ENCODE measurements around the gene KYAT1.

Gene KYAT1

DNA sequence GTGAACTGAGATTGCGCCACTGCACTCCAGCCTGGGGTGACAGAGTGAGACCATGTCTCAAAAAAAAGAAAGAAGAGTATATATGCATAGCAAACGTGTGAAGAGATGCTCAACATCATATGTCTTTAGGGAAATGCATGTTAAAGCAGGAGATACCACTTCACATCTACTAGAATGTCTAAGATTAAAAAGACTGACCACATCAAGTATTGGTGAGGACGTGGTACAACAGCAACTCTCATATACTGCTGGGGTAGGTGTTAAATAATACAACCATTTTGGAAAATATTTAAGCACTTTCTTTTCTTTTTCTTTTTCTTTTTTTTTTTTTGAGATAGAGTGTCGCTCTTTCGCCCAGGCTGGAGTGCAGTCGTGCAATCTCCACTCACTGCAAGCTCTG, 96.3 kb downstream of the KYAT1 start:
- Mint-ChIP-seq H3K27ac (ENCODE audit: low read depth) (no peak overlapping the region), H3K4me3 (no peak overlapping the region), H3K36me3 (ENCODE audit: insufficient read depth) (peaks cover 12% of the 10 kb centered on the region), H3K27me3 (no peaks in the 10 kb centered on the region), H3K4me1 (peaks cover 14% of the 10 kb centered on the region), H3K9me3 (no peaks in the 10 kb centered on the region)
- ATAC-seq (replicated peaks; ENCODE audit: extremely low read depth, poor library complexity, severe bottlenecking) (no peak), DNase-seq (ENCODE audit: low spot score in 2 of 2) (no peak)

Measured in central memory CD8-positive, alpha-beta T cell (primary cell).